WTC11 (cell line): Measurements from ENCODE around the gene ZNF14. TPM values are rescaled to one million over a fixed set of nuclear protein-coding genes. Genes with fewer than 3 reads are reported as not detected.

Experiments
- ARID4B ChIP-seq: sonication (generic); formaldehyde crosslinking; IDR thresholded peaks from 2 replicates; pipeline ENCODE4 v1.8.0; 2023; ENCODE audit warnings: missing genetic modification reagents, mild to moderate bottlenecking, borderline replicate concordance
- ATF2 ChIP-seq: sonication (generic); formaldehyde crosslinking; IDR thresholded peaks from 2 replicates; pipeline ENCODE4 v1.8.1; 2022; ENCODE audit warnings: low read depth, missing genetic modification reagents, borderline replicate concordance
- CREB1 ChIP-seq: sonication (generic); formaldehyde crosslinking; IDR thresholded peaks from 2 replicates; pipeline ENCODE4 v1.8.0; 2023; ENCODE audit warnings: mild to moderate bottlenecking, missing genetic modification reagents
- E2F1 ChIP-seq: sonication (generic); formaldehyde crosslinking; IDR thresholded peaks from 2 replicates; pipeline ENCODE4 v1.8.0; 2022; ENCODE audit warnings: mild to moderate bottlenecking, missing genetic modification reagents
- FOXP1 ChIP-seq: sonication (generic); formaldehyde crosslinking; IDR thresholded peaks from 2 replicates; pipeline ENCODE4 v1.8.0; 2022; ENCODE audit warnings: missing genetic modification reagents, mild to moderate bottlenecking, moderate library complexity, borderline replicate concordance
- HMGA2 ChIP-seq: fragments of 250-450 bp; sonication (Bioruptor Pico); IDR thresholded peaks from 2 replicates; pipeline ENCODE4 v1.4.0; 2021; ENCODE audit warnings: mild to moderate bottlenecking, moderate library complexity
- MYBL2 ChIP-seq: sonication (generic); formaldehyde crosslinking; IDR thresholded peaks from 2 replicates; pipeline ENCODE4 v1.8.1; 2023; ENCODE audit warnings: mild to moderate bottlenecking, moderate library complexity, missing genetic modification reagents
- NR2C2 ChIP-seq: sonication (generic); formaldehyde crosslinking; IDR thresholded peaks from 2 replicates; pipeline ENCODE4 v1.8.0; 2022; ENCODE audit warnings: mild to moderate bottlenecking, missing genetic modification reagents
- RELA ChIP-seq: sonication (generic); formaldehyde crosslinking; IDR thresholded peaks from 2 replicates; pipeline ENCODE4 v1.8.1; 2022; ENCODE audit warnings: missing genetic modification reagents, mild to moderate bottlenecking, borderline replicate concordance
- RORB ChIP-seq: fragments of 250-450 bp; sonication (Bioruptor Pico); IDR thresholded peaks from 2 replicates; pipeline ENCODE4 v1.9.0; 2021; ENCODE audit warnings: mild to moderate bottlenecking
- SOX15 ChIP-seq: fragments of 250-450 bp; sonication (Bioruptor Pico); IDR thresholded peaks from 2 replicates; pipeline ENCODE4 v1.9.0; 2021; ENCODE audit warnings: mild to moderate bottlenecking
- SP1 ChIP-seq: sonication (generic); formaldehyde crosslinking; conservative IDR thresholded peaks from 2 replicates; pipeline ENCODE4 v1.8.1; 2022; ENCODE audit warnings: missing genetic modification reagents
- TCF7 ChIP-seq: sonication (generic); formaldehyde crosslinking; IDR thresholded peaks from 2 replicates; pipeline ENCODE4 v1.8.0; 2022; ENCODE audit warnings: mild to moderate bottlenecking, low read depth, missing genetic modification reagents, moderate library complexity
- ZNF232 ChIP-seq: sonication (generic); formaldehyde crosslinking; IDR thresholded peaks from 2 replicates; pipeline ENCODE4 v1.8.0; 2022; ENCODE audit warnings: mild to moderate bottlenecking, missing genetic modification reagents
- ZNF396 ChIP-seq: fragments of 250-450 bp; sonication (Bioruptor Pico); IDR thresholded peaks from 2 replicates; pipeline ENCODE4 v1.8.0; 2021; ENCODE audit warnings: mild to moderate bottlenecking, moderate library complexity, borderline replicate concordance
- ZNF416 ChIP-seq: fragments of 250-450 bp; sonication (Bioruptor Pico); IDR thresholded peaks from 2 replicates; pipeline ENCODE4 v1.9.0; 2021; ENCODE audit warnings: mild to moderate bottlenecking, inconsistent platforms
- ZNF423 ChIP-seq: fragments of 250-450 bp; sonication (Bioruptor Pico); IDR thresholded peaks from 2 replicates; pipeline ENCODE4 v2.1.2; 2022; ENCODE audit warnings: mild to moderate bottlenecking, moderate library complexity
- total RNA-seq: library from RNA; stranded (reverse); gene quantifications from 3 replicates; pipeline ENCODE4 v1.2.3, GENCODE V29; 2021
- TF ChIP-seq, protein P1 (sequence below): sonication (generic); formaldehyde crosslinking; IDR thresholded peaks from 2 replicates; pipeline ENCODE4 v1.8.1; 2023; ENCODE audit warnings: mild to moderate bottlenecking, moderate library complexity, missing genetic modification reagents
- TF ChIP-seq, protein P2 (sequence below): sonication (generic); formaldehyde crosslinking; conservative IDR thresholded peaks from 2 replicates; pipeline ENCODE4 v1.8.1; 2023; ENCODE audit warnings: mild to moderate bottlenecking, low read depth, missing genetic modification reagents, moderate library complexity
- TF ChIP-seq, protein P3 (sequence below): sonication (generic); formaldehyde crosslinking; IDR thresholded peaks from 2 replicates; pipeline ENCODE4 v1.8.1; 2022; ENCODE audit warnings: mild to moderate bottlenecking, missing genetic modification reagents, moderate library complexity, borderline replicate concordance
- TF ChIP-seq, protein P4 (sequence below): sonication (generic); formaldehyde crosslinking; IDR thresholded peaks from 2 replicates; pipeline ENCODE4 v1.8.0; 2022; ENCODE audit warnings: missing genetic modification reagents

The ZNF14 gene
- total RNA-seq, 1 experiment from 2014 or later = 5.7 TPM

GRCh38 chr19:19732579-19733501 is at the start of gene ZNF14 (continued):
- TF ChIP-seq, protein P1, sequence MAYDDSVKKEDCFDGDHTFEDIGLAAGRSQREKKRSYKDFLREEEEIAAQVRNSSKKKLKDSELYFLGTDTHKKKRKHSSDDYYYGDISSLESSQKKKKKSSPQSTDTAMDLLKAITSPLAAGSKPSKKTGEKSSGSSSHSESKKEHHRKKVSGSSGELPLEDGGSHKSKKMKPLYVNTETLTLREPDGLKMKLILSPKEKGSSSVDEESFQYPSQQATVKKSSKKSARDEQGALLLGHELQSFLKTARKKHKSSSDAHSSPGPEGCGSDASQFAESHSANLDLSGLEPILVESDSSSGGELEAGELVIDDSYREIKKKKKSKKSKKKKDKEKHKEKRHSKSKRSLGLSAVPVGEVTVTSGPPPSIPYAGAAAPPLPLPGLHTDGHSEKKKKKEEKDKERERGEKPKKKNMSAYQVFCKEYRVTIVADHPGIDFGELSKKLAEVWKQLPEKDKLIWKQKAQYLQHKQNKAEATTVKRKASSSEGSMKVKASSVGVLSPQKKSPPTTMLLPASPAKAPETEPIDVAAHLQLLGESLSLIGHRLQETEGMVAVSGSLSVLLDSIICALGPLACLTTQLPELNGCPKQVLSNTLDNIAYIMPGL (CRISPR knock-in tag) = no peak; the same call in 1 of the 2 replicates
- TF ChIP-seq CREB1 (CRISPR knock-in tag) (no peak), TCF7 (CRISPR knock-in tag) (no peak), FOXP1 (CRISPR knock-in tag) (0 out of 2 replicates have a peak, but pooled peaks have one; percentile 32), SOX15 (CRISPR knock-in tag) (no peak), HMGA2 (CRISPR knock-in tag) (no peak), ATF2 (CRISPR knock-in tag) (no peak), ZNF423 (CRISPR knock-in tag) (no peak), ZNF396 (CRISPR knock-in tag) (no peak), SP1 (peak; percentile 81), RORB (CRISPR knock-in tag) (no peak), E2F1 (CRISPR knock-in tag) (no peak), ZNF416 (CRISPR knock-in tag) (no peak), MYBL2 (0 out of 2 replicates have a peak, but pooled peaks have one; percentile 46), ARID4B (CRISPR knock-in tag) (peak; percentile 65; the same call in 1 of the 2 replicates), RELA (CRISPR knock-in tag) (no peak), ZNF232 (CRISPR knock-in tag) (0 out of 2 replicates have a peak, but pooled peaks have one; percentile 26), NR2C2 (no peak)
- TF ChIP-seq, protein P2, sequence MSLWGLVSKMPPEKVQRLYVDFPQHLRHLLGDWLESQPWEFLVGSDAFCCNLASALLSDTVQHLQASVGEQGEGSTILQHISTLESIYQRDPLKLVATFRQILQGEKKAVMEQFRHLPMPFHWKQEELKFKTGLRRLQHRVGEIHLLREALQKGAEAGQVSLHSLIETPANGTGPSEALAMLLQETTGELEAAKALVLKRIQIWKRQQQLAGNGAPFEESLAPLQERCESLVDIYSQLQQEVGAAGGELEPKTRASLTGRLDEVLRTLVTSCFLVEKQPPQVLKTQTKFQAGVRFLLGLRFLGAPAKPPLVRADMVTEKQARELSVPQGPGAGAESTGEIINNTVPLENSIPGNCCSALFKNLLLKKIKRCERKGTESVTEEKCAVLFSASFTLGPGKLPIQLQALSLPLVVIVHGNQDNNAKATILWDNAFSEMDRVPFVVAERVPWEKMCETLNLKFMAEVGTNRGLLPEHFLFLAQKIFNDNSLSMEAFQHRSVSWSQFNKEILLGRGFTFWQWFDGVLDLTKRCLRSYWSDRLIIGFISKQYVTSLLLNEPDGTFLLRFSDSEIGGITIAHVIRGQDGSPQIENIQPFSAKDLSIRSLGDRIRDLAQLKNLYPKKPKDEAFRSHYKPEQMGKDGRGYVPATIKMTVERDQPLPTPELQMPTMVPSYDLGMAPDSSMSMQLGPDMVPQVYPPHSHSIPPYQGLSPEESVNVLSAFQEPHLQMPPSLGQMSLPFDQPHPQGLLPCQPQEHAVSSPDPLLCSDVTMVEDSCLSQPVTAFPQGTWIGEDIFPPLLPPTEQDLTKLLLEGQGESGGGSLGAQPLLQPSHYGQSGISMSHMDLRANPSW (CRISPR knock-in tag) = no peak
- TF ChIP-seq, protein P3, sequence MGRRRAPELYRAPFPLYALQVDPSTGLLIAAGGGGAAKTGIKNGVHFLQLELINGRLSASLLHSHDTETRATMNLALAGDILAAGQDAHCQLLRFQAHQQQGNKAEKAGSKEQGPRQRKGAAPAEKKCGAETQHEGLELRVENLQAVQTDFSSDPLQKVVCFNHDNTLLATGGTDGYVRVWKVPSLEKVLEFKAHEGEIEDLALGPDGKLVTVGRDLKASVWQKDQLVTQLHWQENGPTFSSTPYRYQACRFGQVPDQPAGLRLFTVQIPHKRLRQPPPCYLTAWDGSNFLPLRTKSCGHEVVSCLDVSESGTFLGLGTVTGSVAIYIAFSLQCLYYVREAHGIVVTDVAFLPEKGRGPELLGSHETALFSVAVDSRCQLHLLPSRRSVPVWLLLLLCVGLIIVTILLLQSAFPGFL (CRISPR knock-in tag) = no peak
- TF ChIP-seq, protein P4, sequence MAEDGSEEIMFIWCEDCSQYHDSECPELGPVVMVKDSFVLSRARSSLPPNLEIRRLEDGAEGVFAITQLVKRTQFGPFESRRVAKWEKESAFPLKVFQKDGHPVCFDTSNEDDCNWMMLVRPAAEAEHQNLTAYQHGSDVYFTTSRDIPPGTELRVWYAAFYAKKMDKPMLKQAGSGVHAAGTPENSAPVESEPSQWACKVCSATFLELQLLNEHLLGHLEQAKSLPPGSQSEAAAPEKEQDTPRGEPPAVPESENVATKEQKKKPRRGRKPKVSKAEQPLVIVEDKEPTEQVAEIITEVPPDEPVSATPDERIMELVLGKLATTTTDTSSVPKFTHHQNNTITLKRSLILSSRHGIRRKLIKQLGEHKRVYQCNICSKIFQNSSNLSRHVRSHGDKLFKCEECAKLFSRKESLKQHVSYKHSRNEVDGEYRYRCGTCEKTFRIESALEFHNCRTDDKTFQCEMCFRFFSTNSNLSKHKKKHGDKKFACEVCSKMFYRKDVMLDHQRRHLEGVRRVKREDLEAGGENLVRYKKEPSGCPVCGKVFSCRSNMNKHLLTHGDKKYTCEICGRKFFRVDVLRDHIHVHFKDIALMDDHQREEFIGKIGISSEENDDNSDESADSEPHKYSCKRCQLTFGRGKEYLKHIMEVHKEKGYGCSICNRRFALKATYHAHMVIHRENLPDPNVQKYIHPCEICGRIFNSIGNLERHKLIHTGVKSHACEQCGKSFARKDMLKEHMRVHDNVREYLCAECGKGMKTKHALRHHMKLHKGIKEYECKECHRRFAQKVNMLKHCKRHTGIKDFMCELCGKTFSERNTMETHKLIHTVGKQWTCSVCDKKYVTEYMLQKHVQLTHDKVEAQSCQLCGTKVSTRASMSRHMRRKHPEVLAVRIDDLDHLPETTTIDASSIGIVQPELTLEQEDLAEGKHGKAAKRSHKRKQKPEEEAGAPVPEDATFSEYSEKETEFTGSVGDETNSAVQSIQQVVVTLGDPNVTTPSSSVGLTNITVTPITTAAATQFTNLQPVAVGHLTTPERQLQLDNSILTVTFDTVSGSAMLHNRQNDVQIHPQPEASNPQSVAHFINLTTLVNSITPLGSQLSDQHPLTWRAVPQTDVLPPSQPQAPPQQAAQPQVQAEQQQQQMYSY = no peak
